Esophagus muscularis mucosa (tissue), 3 donors: ENCODE measurements around the gene RBFOX2.

Experiments
- CTCF ChIP-seq, 3 experiments: fragments of 200-600 bp in 2 of 3; fragments of 450-650 bp in 1 of 3; sonication (generic) in 2 of 3; IDR thresholded peaks; one replicate each; pipeline ENCODE4 v1.5.1; 2017 to 2019; ENCODE audit warnings: antibody characterized with exemption in 3 of 3, mild to moderate bottlenecking in 2 of 3, moderate library complexity in 1 of 3
- POLR2AphosphoS5 ChIP-seq, 2 donors: sonication (generic); formaldehyde crosslinking; IDR thresholded peaks; one replicate each; pipeline ENCODE4 v1.6.1; 2017; ENCODE audit warnings: antibody characterized with exemption in 2 of 2

GRCh38 chr22:35854334-35854733 lies 174.3 kb downstream of the RBFOX2 start:
- TF ChIP-seq CTCF (IDR thresholded peaks at IDR 0.05) (no peak), POLR2AphosphoS5 (IDR thresholded peaks at IDR 0.05) (no peak)
